Coronary artery (tissue), 2 donors: ENCODE results near the gene WASL.
A peak's percentile ranks its signal among the peaks of the same experiment; 100 is the strongest.

Experiments
- DNase-seq: peaks from one replicate; pipeline ENCODE4 v3.0.0-alpha.2; 2017; ENCODE audit warnings: low spot score
- H3K27ac ChIP-seq, 2 donors: fragments of 200-600 bp; sonication (generic); one replicate each; pipeline ENCODE4 v1.5.1; 2016 to 2019
- H3K4me3 ChIP-seq: fragments of 200-600 bp; sonication (generic); 2 replicates; pipeline ENCODE4 v1.5.1; 2016; ENCODE audit warnings: mild to moderate bottlenecking, moderate library complexity
- CTCF ChIP-seq: fragments of 200-600 bp; sonication (generic); IDR thresholded peaks from one replicate; pipeline ENCODE4 v1.5.1; 2019; ENCODE audit warnings: antibody characterized with exemption

WASL gene

DNA sequence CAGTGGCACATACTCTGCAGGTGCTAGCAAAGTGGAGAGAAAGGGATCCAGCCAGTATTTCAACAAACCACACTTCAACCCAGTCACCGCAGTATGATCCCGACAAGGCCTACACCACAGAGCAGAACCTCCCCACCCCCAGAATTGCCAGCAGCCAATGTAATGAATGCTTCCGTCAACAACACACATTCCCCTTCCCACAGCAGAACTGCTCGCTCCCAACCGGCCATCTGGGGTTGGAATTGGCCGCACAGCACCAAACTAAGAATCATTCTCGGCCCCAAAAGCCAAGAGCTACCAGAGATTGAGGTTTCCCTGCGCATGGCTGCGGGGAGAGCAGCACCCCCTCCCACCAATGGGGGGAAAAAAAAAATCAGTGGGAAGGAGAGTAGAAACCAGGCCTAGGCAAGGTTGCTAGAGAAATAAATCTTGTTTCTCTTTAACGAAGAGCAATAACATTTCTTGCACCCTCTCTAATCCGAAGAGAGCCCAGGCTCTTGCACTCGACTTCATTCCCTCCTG lies 1.1 kb downstream of the WASL start:
- Histone ChIP-seq H3K27ac (peak overlapping the region; percentile 94 to 96), H3K4me3 (peak overlapping the region; percentile 93)
- peak; percentile 78 for DNase-seq
- no peak for TF ChIP-seq CTCF

DNA sequence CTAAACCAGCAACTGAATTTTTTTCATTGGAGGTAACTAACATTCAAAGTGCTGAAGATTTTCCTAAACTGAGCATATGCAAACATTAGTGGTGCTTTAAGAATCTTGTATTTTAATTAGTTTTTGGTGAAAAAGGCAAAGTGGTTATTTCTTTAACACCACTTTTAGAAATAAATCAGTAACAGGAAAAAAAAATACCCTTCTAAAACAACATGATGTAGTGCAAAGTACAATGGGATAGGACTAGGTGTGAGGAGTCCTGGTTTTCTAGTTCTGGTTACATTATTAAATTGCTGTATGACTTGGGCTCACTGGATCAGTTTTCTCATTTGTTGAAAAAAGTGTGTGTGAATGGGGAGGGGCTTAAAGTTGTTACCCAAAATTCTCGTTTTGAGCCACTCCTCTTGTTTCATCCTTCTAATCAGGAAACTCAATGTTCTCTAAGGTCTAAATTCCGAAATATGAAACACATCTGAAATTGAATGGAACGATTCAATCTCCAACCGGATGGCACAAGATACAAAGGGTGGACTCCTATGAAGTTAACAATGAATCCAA lies 1.8 kb downstream of the WASL start:
- no peak for DNase-seq
- peak overlapping the region; percentile 93 for H3K4me3 ChIP-seq
- no peak for TF ChIP-seq CTCF
- H3K27ac ChIP-seq: peak overlapping the region; percentile 94 to 96

GRCh38 chr7:123746055-123746454 lies 2.7 kb downstream of the WASL start:
- peak overlapping the region; percentile 93 for H3K4me3 ChIP-seq
- no peak for DNase-seq
- TF ChIP-seq CTCF: no peak
- H3K27ac ChIP-seq: no peak overlapping the region

DNA sequence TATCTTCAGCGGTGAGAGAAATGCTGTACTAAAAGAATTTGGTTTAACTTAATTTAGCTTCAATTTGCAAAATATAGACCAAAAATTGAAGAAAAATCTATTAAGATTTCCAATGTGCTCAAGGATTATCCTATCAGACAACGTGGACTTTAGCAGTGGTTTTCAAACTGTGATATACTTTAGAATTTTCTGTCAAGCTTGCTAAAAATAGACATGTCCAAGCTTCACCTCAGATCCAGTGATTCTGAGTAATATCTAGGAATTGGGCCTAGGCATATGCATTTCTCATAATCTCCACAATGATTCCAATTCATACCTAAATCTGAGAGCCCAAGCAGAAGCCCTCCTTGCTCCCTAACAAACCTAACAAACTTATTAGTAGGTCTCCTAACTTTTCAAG lies 3.4 kb downstream of the WASL start:
- no peak for TF ChIP-seq CTCF
- Histone ChIP-seq H3K4me3 (no peak overlapping the region), H3K27ac (no peak overlapping the region)
- DNase-seq: no peak

DNA sequence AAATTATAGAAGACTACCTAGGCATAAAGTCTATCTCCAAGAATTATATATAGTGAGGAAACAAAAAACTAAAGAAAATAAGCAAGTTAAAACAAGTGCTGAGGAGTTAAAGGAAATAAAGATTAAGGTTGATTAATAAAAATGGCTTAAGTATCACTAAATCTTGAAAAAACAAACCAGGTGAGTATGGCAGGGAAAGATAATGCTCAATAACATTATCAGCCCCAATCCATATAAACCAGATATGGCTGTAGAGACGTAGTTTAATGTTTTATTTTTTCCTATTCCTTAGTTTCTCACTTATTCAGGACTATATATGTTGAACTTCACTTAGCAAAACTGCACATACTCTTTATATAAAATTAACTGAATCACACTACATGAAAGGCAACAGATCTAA lies 4.4 kb downstream of the WASL start:
- no peak for DNase-seq
- no peak for TF ChIP-seq CTCF
- Histone ChIP-seq H3K27ac (no peak overlapping the region), H3K4me3 (no peak overlapping the region)

GRCh38 chr7:123741940-123742339 lies 6.9 kb downstream of the WASL start:
- no peak overlapping the region for H3K4me3 ChIP-seq
- DNase-seq: no peak
- H3K27ac ChIP-seq: no peak overlapping the region
- no peak for TF ChIP-seq CTCF

DNA sequence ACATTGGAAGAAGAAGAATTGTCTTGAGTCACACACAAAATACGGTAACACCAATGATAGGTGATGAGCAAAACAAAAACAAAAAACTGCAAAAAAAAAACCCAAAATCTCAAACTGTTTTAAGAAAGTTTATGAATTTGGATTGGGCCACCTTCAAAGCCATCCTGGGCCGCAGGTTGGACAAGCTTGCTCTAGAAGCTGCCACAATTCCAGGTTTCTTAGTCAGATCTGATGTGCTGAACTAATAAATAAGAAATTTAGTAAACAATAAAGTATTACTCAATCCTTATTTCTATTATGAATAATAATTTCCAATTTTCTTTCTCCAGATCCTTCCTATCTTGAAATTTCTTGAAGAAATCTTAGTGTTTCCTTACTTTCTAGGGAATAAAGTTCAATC lies 10.0 kb downstream of the WASL start:
- TF ChIP-seq CTCF: no peak
- H3K4me3 ChIP-seq: no peak overlapping the region
- H3K27ac ChIP-seq: no peak overlapping the region
- no peak for DNase-seq
